Esophagus muscularis mucosa (tissue), 4 donors: ENCODE measurements around the gene RAB3A. TPM values are rescaled to one million over a fixed set of nuclear protein-coding genes. Genes with fewer than 3 reads are reported as not detected.

ENCODE experiments used
- DNase-seq: peaks from one replicate; pipeline ENCODE4 v3.0.0-alpha.2; 2017; ENCODE audit errors: extremely low spot score
- H3K27ac ChIP-seq, 4 donors: fragments of 200-600 bp; sonication (generic); replicated peaks in 1 of 4; 1 replicate in 3 of 4; 2 replicates in 1 of 4; pipeline ENCODE4 v1.5.1; 2016 to 2019; ENCODE audit warnings: mild to moderate bottlenecking in 1 of 4
- H3K27me3 ChIP-seq, 4 donors: fragments of 200-600 bp; sonication (generic); one replicate each; pipeline versions ENCODE4 v1.5.1 to v1.6.0; 2016 to 2019
- H3K36me3 ChIP-seq, 4 donors: fragments of 200-600 bp; sonication (generic); one replicate each; pipeline ENCODE4 v1.5.1; 2016 to 2019
- H3K4me1 ChIP-seq, 4 donors: fragments of 200-600 bp; sonication (generic); one replicate each; pipeline ENCODE4 v1.5.1; 2016 to 2019
- H3K4me3 ChIP-seq, 4 donors: fragments of 200-600 bp; sonication (generic); 1 replicate in 2 of 4; 2 replicates in 2 of 4; pipeline ENCODE4 v1.5.1; 2016 to 2019; ENCODE audit warnings: mild to moderate bottlenecking in 4 of 4, moderate library complexity in 1 of 4
- H3K9me3 ChIP-seq, 4 donors: fragments of 200-600 bp; sonication (generic); 1 replicate in 3 of 4; 2 replicates in 1 of 4; pipeline ENCODE4 v1.5.1; 2016 to 2019
- CTCF ChIP-seq, 3 experiments: fragments of 200-600 bp in 2 of 3; fragments of 450-650 bp in 1 of 3; sonication (generic) in 2 of 3; IDR thresholded peaks; one replicate each; pipeline ENCODE4 v1.5.1; 2017 to 2019; ENCODE audit warnings: antibody characterized with exemption in 3 of 3, mild to moderate bottlenecking in 2 of 3, moderate library complexity in 1 of 3
- EP300 ChIP-seq: sonication (generic); formaldehyde crosslinking; IDR thresholded peaks from one replicate; pipeline ENCODE4 v1.6.1; 2017; ENCODE audit warnings: antibody characterized with exemption
- POLR2A ChIP-seq: fragments of 450-650 bp; IDR thresholded peaks from one replicate; pipeline ENCODE4 v1.6.1; 2017; ENCODE audit warnings: antibody characterized with exemption, moderate library complexity, mild to moderate bottlenecking, low read depth
- POLR2AphosphoS5 ChIP-seq, 2 donors: sonication (generic); formaldehyde crosslinking; IDR thresholded peaks; one replicate each; pipeline ENCODE4 v1.6.1; 2017; ENCODE audit warnings: antibody characterized with exemption in 2 of 2
- WGBS: methylation state at CpG from one replicate; pipeline ENCODE4 v1.1.5; 2018; 5-methylcytosine and 5-hydroxymethylcytosine counted together
- intact Hi-C: fragments of 100-400 bp; cut with DNase I; formaldehyde crosslinking; loops from one replicate; pipeline ENCODE4 v1.15.1; 2023
- total RNA-seq, 4 donors: library from RNA; depleted of rRNA; stranded (reverse); fragments of >200 nt; gene quantifications; one replicate each; pipeline versions ENCODE4 v1.1.0 to v1.2.1, GENCODE V29; 2016

RAB3A gene
- total RNA-seq, 4 donors from 2014 or later, result 1.7 to 2.5 (median 1.9) TPM

- no peak for DNase-seq
- H3K9me3 ChIP-seq, result no peaks in the 10 kb centered on the region
- H3K27me3 ChIP-seq, result peaks cover 0 to 79% (median 24%) of the 10 kb centered on the region in 4 donors
- 14% methylated on average over 26 of the region's 51 CpGs for WGBS
- TF ChIP-seq POLR2AphosphoS5 (IDR thresholded peaks at IDR 0.05), result no peak
- no peak for TF ChIP-seq EP300
- no peak for TF ChIP-seq POLR2A
- TF ChIP-seq CTCF (IDR thresholded peaks at IDR 0.05), result no peak
- peaks cover 19 to 32% (median 30%) of the 10 kb centered on the region in 4 donors for H3K4me1 ChIP-seq
- H3K36me3 ChIP-seq, result no peaks in the 10 kb centered on the region
- intact Hi-C loops, result no loop called here
- peak within 1 kb of the TSS; percentile 21 to 51 (median 49) for H3K4me3 ChIP-seq
- H3K27ac ChIP-seq, result peak within 1 kb of the TSS; percentile 35 to 62 (median 47)
These were observed 22.0 kb upstream of the RAB3A start, which contains the start of gene PDE4C for GRCh38 chr19:18225702-18226468. PDE4C (minus strand) TSS chr19:18226438; CDS start chr19:18226415, 23 bp downstream.

GRCh38 chr19:18225355-18225701, 21.5 kb upstream of the RAB3A start:
- Histone ChIP-seq H3K27me3 (peaks cover 0 to 79% (median 27%) of the 10 kb centered on the region in 4 donors), H3K9me3 (no peaks in the 10 kb centered on the region), H3K27ac (peak overlapping the region; percentile 35 to 62 (median 47)), H3K4me3 (peak overlapping the region in 3 of 4 donors; percentile 48 to 51 (median 50)), H3K36me3 (no peaks in the 10 kb centered on the region), H3K4me1 (peaks cover 19 to 37% (median 32%) of the 10 kb centered on the region in 4 donors)
- TF ChIP-seq EP300 (no peak), POLR2A (no peak), CTCF (IDR thresholded peaks at IDR 0.05) (no peak), POLR2AphosphoS5 (IDR thresholded peaks at IDR 0.05) (no peak)
- DNase-seq, result no peak
- intact Hi-C loops, result no loop called here
- 40% methylated on average over 5 of the region's 16 CpGs for WGBS

GRCh38 chr19:18224525-18225354, 20.9 kb upstream of the RAB3A start:
- WGBS, result 0% methylated on average over 17 of the region's 81 CpGs
- H3K4me1 ChIP-seq, result peaks cover 19 to 37% (median 32%) of the 10 kb centered on the region in 4 donors
- H3K27me3 ChIP-seq, result peaks cover 0 to 78% (median 27%) of the 10 kb centered on the region in 4 donors
- TF ChIP-seq CTCF (IDR thresholded peaks at IDR 0.05), result no peak
- peak in 1 of 2 donors; percentile 71 for TF ChIP-seq POLR2AphosphoS5 (IDR thresholded peaks at IDR 0.05)
- no peaks in the 10 kb centered on the region for H3K36me3 ChIP-seq
- intact Hi-C loops, result no loop called here
- peak overlapping the region; percentile 35 to 62 (median 47) for H3K27ac ChIP-seq
- H3K4me3 ChIP-seq, result peak overlapping the region; percentile 48 to 56 (median 50)
- H3K9me3 ChIP-seq, result no peaks in the 10 kb centered on the region
- peak; percentile 99 for DNase-seq

- Histone ChIP-seq H3K27me3 (peaks cover 0 to 71% (median 24%) of the 10 kb centered on the region in 4 donors), H3K4me1 (peaks cover 19 to 37% (median 32%) of the 10 kb centered on the region in 4 donors), H3K9me3 (no peaks in the 10 kb centered on the region), H3K27ac (peak overlapping the region in 1 of 4 donors; percentile 4), H3K4me3 (peak overlapping the region; percentile 48 to 56 (median 50)), H3K36me3 (no peaks in the 10 kb centered on the region)
- DNase-seq, result no peak
- TF ChIP-seq POLR2AphosphoS5 (IDR thresholded peaks at IDR 0.05) (no peak), POLR2A (no peak), CTCF (IDR thresholded peaks at IDR 0.05) (no peak), EP300 (no peak)
- intact Hi-C loops, result no loop called here
- WGBS, result 12% methylated on average over 22 of the region's 39 CpGs
These were observed 20.1 kb upstream of the RAB3A start for GRCh38 chr19:18223860-18224524.
